Erythroblast (primary cell): ENCODE results near the gene MRPL44.

Experiments
- GATA1 ChIP-seq: IDR thresholded peaks from 2 replicates; pipeline ENCODE4 v1.6.1; 2011; ENCODE audit warnings: low read depth, mild to moderate bottlenecking, control low read depth, low read length, moderate library complexity
- POLR2A ChIP-seq: IDR thresholded peaks from 2 replicates; pipeline ENCODE4 v1.6.1; 2011; ENCODE audit warnings: mild to moderate bottlenecking, low read length

- TF ChIP-seq POLR2A (no peak), GATA1 (no peak)
Measured at GRCh38 chr2:223943135-223943534, 14.1 kb upstream of the MRPL44 start.
